Ectodermal cell (in vitro differentiated cells): ENCODE measurements around the gene CRYGN.

Source experiments
- H3K27ac ChIP-seq: 2 replicates; pipeline ENCODE4 v1.7.0; 2013; ENCODE audit warnings: mild to moderate bottlenecking, low read depth, low read length; ENCODE audit not compliant: insufficient read depth, poor library complexity, severe bottlenecking
- H3K27me3 ChIP-seq: 2 replicates; pipeline ENCODE4 v1.7.0; 2013; ENCODE audit warnings: mild to moderate bottlenecking, low read length; ENCODE audit not compliant: insufficient read depth, control insufficient read depth, poor library complexity, severe bottlenecking
- H3K36me3 ChIP-seq: one replicate; pipeline ENCODE4 v1.7.0; 2013; ENCODE audit warnings: low read length; ENCODE audit not compliant: control insufficient read depth, insufficient read depth
- H3K4me1 ChIP-seq: one replicate; pipeline ENCODE4 v1.7.0; 2013; ENCODE audit warnings: low read length; ENCODE audit not compliant: control insufficient read depth, insufficient read depth
- H3K4me3 ChIP-seq: 2 replicates; pipeline ENCODE4 v1.7.0; 2013; ENCODE audit warnings: low read depth, low read length, control low read depth; ENCODE audit not compliant: insufficient read depth
- H3K9me3 ChIP-seq: 2 replicates; pipeline ENCODE4 v1.7.0; 2013; ENCODE audit warnings: mild to moderate bottlenecking, low read length, moderate library complexity; ENCODE audit not compliant: control insufficient read depth
- WGBS, 2 experiments: methylation state at CpG; one replicate each; pipeline ENCODE4 v1.1.7; 2013; ENCODE audit warnings: missing lambda C conversion rate in 2 of 2; 5-methylcytosine and 5-hydroxymethylcytosine counted together

The CRYGN gene

GRCh38 chr7:151477867-151478266, 37.9 kb upstream of the CRYGN start:
- Histone ChIP-seq H3K9me3 (no peaks in the 10 kb centered on the region), H3K36me3 (peaks cover 14% of the 10 kb centered on the region), H3K27me3 (no peaks in the 10 kb centered on the region), H3K4me1 (no peaks in the 10 kb centered on the region), H3K27ac (no peak overlapping the region), H3K4me3 (no peak overlapping the region)
- 94 to 98% methylated on average over 7 of the region's 7 CpGs for WGBS, 2 experiments

GRCh38 chr7:151472644-151473380, 32.9 kb upstream of the CRYGN start:
- H3K36me3 ChIP-seq, result peaks cover 34% of the 10 kb centered on the region
- H3K27ac ChIP-seq, result no peak overlapping the region
- WGBS, 2 experiments, result 92% methylated on average over 16 to 17 of the region's 17 CpGs

GRCh38 chr7:151470711-151471110, 30.8 kb upstream of the CRYGN start:
- peak overlapping the region; percentile 50 for H3K27ac ChIP-seq
- no peak overlapping the region for H3K4me3 ChIP-seq
- H3K9me3 ChIP-seq, result no peaks in the 10 kb centered on the region
- peaks cover 40% of the 10 kb centered on the region for H3K36me3 ChIP-seq
- WGBS, 2 experiments, result 78 to 79% methylated on average over 2 of the region's 2 CpGs
- no peaks in the 10 kb centered on the region for H3K27me3 ChIP-seq
- H3K4me1 ChIP-seq, result peaks cover 9% of the 10 kb centered on the region

More at GRCh38 chr7:151472644-151473380, 32.9 kb upstream of the CRYGN start:
- H3K27me3 ChIP-seq, result no peaks in the 10 kb centered on the region
- H3K4me3 ChIP-seq, result no peak overlapping the region
- H3K4me1 ChIP-seq, result peaks cover 9% of the 10 kb centered on the region
- H3K9me3 ChIP-seq, result no peaks in the 10 kb centered on the region

- no peaks in the 10 kb centered on the region for H3K27me3 ChIP-seq
- peaks cover 9% of the 10 kb centered on the region for H3K4me1 ChIP-seq
- H3K4me3 ChIP-seq, result no peak overlapping the region
- H3K36me3 ChIP-seq, result peaks cover 50% of the 10 kb centered on the region
- WGBS, 2 experiments, result 91 to 95% methylated on average over 5 of the region's 5 CpGs
- H3K9me3 ChIP-seq, result no peaks in the 10 kb centered on the region
- H3K27ac ChIP-seq, result no peak overlapping the region
Observed at GRCh38 chr7:151469281-151469680, 29.3 kb upstream of the CRYGN start.

- H3K27ac ChIP-seq, result no peak overlapping the region
- peaks cover 9% of the 10 kb centered on the region for H3K4me1 ChIP-seq
- peaks cover 43% of the 10 kb centered on the region for H3K36me3 ChIP-seq
- H3K9me3 ChIP-seq, result no peaks in the 10 kb centered on the region
- no peak overlapping the region for H3K4me3 ChIP-seq
- no peaks in the 10 kb centered on the region for H3K27me3 ChIP-seq
- 95 to 96% methylated on average over 17 to 19 of the region's 19 CpGs for WGBS, 2 experiments
Observed at GRCh38 chr7:151468217-151469018, 28.5 kb upstream of the CRYGN start.

- Histone ChIP-seq H3K36me3 (peaks cover 27% of the 10 kb centered on the region), H3K27ac (no peak overlapping the region), H3K9me3 (peaks cover 5% of the 10 kb centered on the region), H3K4me1 (peaks cover 5% of the 10 kb centered on the region), H3K27me3 (no peaks in the 10 kb centered on the region), H3K4me3 (no peak overlapping the region)
- WGBS, 2 experiments, result 95 to 96% methylated on average over 8 of the region's 8 CpGs
Observed at GRCh38 chr7:151465169-151465568, 25.2 kb upstream of the CRYGN start.

GRCh38 chr7:151462306-151462779, 22.4 kb upstream of the CRYGN start:
- peaks cover 15% of the 10 kb centered on the region for H3K4me1 ChIP-seq
- H3K4me3 ChIP-seq, result no peak overlapping the region
- H3K36me3 ChIP-seq, result peaks cover 13% of the 10 kb centered on the region
- 59 to 73% methylated on average over 1 of the region's 1 CpG for WGBS, 2 experiments
- H3K27me3 ChIP-seq, result no peaks in the 10 kb centered on the region
- H3K27ac ChIP-seq, result no peak overlapping the region
- H3K9me3 ChIP-seq, result peaks cover 5% of the 10 kb centered on the region

GRCh38 chr7:151461942-151462230, 21.9 kb upstream of the CRYGN start:
- H3K4me3 ChIP-seq, result no peak overlapping the region
- no peak overlapping the region for H3K27ac ChIP-seq
- 92 to 94% methylated on average over 4 of the region's 4 CpGs for WGBS, 2 experiments
- peaks cover 10% of the 10 kb centered on the region for H3K36me3 ChIP-seq
- peaks cover 5% of the 10 kb centered on the region for H3K9me3 ChIP-seq
- H3K27me3 ChIP-seq, result no peaks in the 10 kb centered on the region
- peaks cover 15% of the 10 kb centered on the region for H3K4me1 ChIP-seq

GRCh38 chr7:151461096-151461941, 21.4 kb upstream of the CRYGN start:
- no peak overlapping the region for H3K27ac ChIP-seq
- H3K36me3 ChIP-seq, result peaks cover 10% of the 10 kb centered on the region
- H3K27me3 ChIP-seq, result no peaks in the 10 kb centered on the region
- 94 to 95% methylated on average over 6 of the region's 6 CpGs for whole genome bisulfite sequencing, 2 experiments
- H3K4me3 ChIP-seq, result no peak overlapping the region
- H3K4me1 ChIP-seq, result peaks cover 15% of the 10 kb centered on the region
- H3K9me3 ChIP-seq, result peaks cover 5% of the 10 kb centered on the region

GRCh38 chr7:151460474-151460855, 20.5 kb upstream of the CRYGN start:
- no peaks in the 10 kb centered on the region for H3K27me3 ChIP-seq
- H3K4me3 ChIP-seq, result no peak overlapping the region
- peak overlapping the region; percentile 90 for H3K27ac ChIP-seq
- H3K36me3 ChIP-seq, result peaks cover 9% of the 10 kb centered on the region
- H3K4me1 ChIP-seq, result peaks cover 15% of the 10 kb centered on the region
- 91 to 93% methylated on average over 10 of the region's 10 CpGs for WGBS, 2 experiments
- H3K9me3 ChIP-seq, result peaks cover 5% of the 10 kb centered on the region
